Omental fat pad (tissue), 4 donors: ENCODE data around the gene CPED1. TPM values are rescaled to one million over a fixed set of nuclear protein-coding genes. Genes with fewer than 3 reads are reported as not detected.

Experiments
- ATAC-seq: fragments of 150-250 bp; one replicate; pipeline ENCODE4 v1.9.1; 2016; ENCODE audit warnings: mild to moderate bottlenecking, moderate library complexity; ENCODE audit not compliant: low FRiP score
- DNase-seq: peaks from one replicate; pipeline ENCODE4 v3.0.0-alpha.2; 2019; ENCODE audit warnings: low spot score
- CTCF ChIP-seq, 3 donors: fragments of 450-650 bp; IDR thresholded peaks; one replicate each; pipeline ENCODE4 v1.5.1; 2016 to 2017; ENCODE audit warnings: antibody characterized with exemption in 3 of 3, mild to moderate bottlenecking in 3 of 3, moderate library complexity in 2 of 3
- total RNA-seq, 4 donors: library from RNA; depleted of rRNA; stranded (reverse); fragments of >200 nt; gene quantifications; one replicate each; pipeline ENCODE4 v1.1.0, GENCODE V29; 2016

CPED1 gene
- total RNA-seq, 4 donors from 2014 or later, result 24.9 to 63.9 (median 40.9) TPM

- no peak for ATAC-seq
- no peak for TF ChIP-seq CTCF (IDR thresholded peaks at IDR 0.05)
- no peak for DNase-seq
Measured at GRCh38 chr7:121169469-121169868, 181.0 kb downstream of the CPED1 start.

GRCh38 chr7:121172484-121172883 is 184.0 kb downstream of the CPED1 start:
- no peak for TF ChIP-seq CTCF (IDR thresholded peaks at IDR 0.05)
- ATAC-seq, result no peak
- DNase-seq, result no peak

- DNase-seq (no peak), ATAC-seq (no peak)
- no peak for TF ChIP-seq CTCF (IDR thresholded peaks at IDR 0.05)
Measured at GRCh38 chr7:121175826-121176225, 187.3 kb downstream of the CPED1 start.

GRCh38 chr7:121178452-121178851 is 189.9 kb downstream of the CPED1 start:
- ATAC-seq (no peak), DNase-seq (no peak)
- no peak for TF ChIP-seq CTCF (IDR thresholded peaks at IDR 0.05)

GRCh38 chr7:121178869-121179497 is 190.5 kb downstream of the CPED1 start:
- no peak for ATAC-seq

GRCh38 chr7:121180436-121181063 is 192.0 kb downstream of the CPED1 start:
- TF ChIP-seq CTCF (IDR thresholded peaks at IDR 0.05), result no peak
- no peak for ATAC-seq

More at GRCh38 chr7:121178869-121179497, 190.5 kb downstream of the CPED1 start:
- DNase-seq, result no peak
- no peak for TF ChIP-seq CTCF (IDR thresholded peaks at IDR 0.05)

GRCh38 chr7:121181357-121181756 is 192.8 kb downstream of the CPED1 start:
- no peak for DNase-seq
- no peak for TF ChIP-seq CTCF (IDR thresholded peaks at IDR 0.05)
- ATAC-seq, result no peak

More at GRCh38 chr7:121180436-121181063, 192.0 kb downstream of the CPED1 start:
- DNase-seq, result no peak
